Erythroblast (primary cell): ENCODE measurements around the gene TOP2A.

Experiments used
- DNase-seq, 2 experiments: peaks; one replicate each; lab custom pipeline; 2025; lab: John Stamatoyannopoulos, UW
- GATA1 ChIP-seq: IDR thresholded peaks from 2 replicates; pipeline ENCODE4 v1.6.1; 2011; ENCODE audit warnings: low read depth, mild to moderate bottlenecking, control low read depth, low read length, moderate library complexity
- POLR2A ChIP-seq: IDR thresholded peaks from 2 replicates; pipeline ENCODE4 v1.6.1; 2011; ENCODE audit warnings: mild to moderate bottlenecking, low read length

TOP2A gene

DNA sequence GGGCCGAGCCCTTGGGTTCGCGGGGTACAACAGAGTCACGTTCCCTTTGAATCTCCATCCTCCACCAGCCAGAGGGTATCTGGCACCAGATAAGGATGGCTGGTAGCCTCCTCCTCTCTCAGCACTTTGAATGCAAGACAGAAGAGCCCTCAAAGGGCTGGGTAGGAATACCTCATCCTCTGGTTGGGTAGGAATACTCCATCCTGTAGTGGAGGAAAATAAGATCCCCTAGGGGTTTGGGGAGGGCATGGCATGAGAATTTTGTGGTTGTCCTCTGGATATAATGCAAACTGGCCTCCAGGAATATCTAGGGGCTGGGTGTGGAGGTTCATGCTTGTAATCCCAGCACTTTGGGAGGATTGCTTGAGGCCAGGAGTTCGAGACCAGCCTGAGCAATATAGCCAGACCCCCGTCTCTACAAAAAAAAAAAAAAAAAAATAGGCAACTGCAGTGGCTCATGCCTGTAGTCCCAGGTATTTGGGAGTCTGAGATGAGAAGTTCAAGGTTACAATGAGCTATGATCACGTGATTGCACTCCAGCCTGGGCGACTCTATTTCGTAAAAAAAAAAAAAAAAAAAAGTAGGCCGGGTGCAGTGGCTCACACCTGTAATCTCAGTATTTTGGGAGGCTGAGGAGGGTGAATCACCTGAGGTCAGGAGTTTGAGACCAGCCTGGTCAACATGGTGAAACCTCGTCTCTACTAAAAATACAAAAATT, 28.2 kb upstream of the TOP2A start:
- peak in 1 of 2 experiments; percentile 30 for DNase-seq

DNA sequence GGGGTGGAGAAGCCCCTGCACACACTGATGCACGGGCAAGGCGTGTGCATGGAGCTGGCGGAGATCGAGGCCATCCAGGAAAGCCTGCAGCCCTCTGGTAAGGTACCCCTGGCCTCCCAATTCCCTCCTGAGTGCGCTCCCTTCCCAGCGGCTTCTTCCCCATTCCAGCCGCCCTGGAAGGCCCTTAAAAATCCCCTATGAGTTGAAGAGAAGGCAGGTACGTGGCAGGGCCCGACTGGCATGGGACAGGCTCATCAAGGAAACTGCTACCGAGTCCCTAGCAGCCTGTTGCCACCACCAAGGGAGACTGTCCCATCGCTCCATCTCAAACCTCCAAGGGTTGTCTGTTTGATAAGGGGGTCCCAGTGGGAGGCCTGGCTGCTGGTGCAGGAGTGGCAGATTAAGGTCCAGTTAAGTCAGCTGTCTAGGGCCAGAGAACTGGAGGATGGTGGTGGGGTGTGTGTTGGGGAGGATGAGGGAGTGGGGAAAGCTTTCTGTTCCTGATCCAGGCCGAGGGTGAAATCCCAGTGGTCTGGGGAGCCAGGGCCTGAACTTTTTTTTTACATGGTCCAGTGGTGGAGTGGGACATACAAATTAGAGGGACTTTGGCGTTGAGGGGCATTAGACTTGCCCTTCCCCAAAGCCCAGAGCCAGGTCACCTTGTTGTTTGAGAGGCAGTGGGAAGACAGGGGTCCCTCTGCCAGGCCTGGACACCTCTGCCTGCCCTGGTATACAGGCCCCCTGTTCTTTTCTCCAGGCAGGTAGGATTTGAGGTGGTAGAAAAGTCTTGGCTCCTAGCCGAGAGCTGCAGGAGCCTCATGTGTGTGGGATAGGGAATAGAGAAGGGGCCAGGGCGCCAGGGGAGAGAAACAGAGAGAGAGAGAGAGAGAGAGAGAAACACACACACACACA, 26.5 kb upstream of the TOP2A start:
- no peak for TF ChIP-seq GATA1
- TF ChIP-seq POLR2A = no peak
- peak in 1 of 2 experiments; percentile 35 for DNase-seq

More for the DNA sequence above, 28.2 kb upstream of the TOP2A start:
- TF ChIP-seq GATA1 (no peak), POLR2A (no peak)

DNA sequence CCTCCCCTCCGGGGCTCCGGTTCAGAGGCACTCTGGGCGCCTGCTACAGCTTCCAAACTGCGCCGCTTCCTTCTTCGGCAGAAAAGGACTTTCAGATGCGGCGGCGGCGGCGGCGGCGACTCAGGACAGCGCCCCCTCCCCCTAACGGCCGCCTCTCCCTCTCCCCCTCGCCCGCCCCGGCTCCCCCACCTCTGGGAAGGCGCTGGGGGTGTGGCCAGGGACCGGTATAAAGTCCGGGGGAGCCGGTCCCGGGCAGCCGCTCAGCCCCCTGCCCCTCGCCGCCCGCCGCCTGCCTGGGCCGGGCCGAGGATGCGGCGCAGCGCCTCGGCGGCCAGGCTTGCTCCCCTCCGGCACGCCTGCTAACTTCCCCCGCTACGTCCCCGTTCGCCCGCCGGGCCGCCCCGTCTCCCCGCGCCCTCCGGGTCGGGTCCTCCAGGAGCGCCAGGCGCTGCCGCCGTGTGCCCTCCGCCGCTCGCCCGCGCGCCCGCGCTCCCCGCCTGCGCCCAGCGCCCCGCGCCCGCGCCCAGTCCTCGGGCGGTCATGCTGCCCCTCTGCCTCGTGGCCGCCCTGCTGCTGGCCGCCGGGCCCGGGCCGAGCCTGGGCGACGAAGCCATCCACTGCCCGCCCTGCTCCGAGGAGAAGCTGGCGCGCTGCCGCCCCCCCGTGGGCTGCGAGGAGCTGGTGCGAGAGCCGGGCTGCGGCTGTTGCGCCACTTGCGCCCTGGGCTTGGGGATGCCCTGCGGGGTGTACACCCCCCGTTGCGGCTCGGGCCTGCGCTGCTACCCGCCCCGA, 25.7 kb upstream of the TOP2A start, which contains the start of gene IGFBP4:
Gene IGFBP4 (plus strand): TSS at position 255 of the 792 bp plus-strand sequence. CDS start 286 bp downstream, at position 541.
- peak; percentile 77 to 78 for DNase-seq
- TF ChIP-seq GATA1 (no peak), POLR2A (no peak)

DNA sequence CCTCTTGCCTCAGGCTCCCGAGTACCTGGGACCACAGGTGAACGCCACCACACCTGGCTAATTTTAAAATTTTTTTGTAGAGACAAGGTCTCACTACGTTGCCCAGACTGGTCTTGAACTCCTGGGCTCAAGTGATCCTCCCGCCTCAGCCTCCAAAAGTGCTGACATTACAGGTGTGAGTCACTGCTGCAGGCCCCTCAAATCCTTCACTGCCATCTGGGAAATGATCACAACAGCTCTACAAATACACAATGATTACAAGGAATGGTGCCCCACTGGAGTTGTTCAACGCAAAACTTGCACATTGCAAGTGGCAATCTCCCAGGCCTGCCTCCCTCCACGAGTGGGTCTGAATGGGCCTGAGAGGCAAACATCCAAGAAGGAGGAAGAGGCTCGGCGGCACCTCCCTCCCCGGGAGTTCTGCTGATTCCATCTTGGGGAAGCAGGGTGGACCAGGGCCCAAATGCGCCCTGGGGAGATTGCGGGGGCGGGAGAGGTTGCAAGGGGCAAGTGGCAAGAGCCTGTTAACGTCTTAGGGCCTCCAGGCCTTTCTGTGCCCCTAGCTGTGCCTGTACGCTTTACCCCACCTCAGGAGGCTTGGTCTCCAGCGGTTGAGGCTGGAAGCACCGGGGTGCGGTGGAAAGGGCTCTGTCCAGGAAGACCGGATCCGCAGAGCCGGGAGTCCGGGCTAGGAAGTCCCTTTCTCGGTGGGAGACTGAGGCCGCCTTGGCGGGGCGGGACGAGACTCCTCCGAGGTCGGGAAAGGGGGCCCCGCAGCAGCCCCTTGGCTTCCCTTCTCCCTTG, 24.9 kb upstream of the TOP2A start:
- TF ChIP-seq POLR2A = no peak
- TF ChIP-seq GATA1 = no peak
- DNase-seq = no peak

DNA sequence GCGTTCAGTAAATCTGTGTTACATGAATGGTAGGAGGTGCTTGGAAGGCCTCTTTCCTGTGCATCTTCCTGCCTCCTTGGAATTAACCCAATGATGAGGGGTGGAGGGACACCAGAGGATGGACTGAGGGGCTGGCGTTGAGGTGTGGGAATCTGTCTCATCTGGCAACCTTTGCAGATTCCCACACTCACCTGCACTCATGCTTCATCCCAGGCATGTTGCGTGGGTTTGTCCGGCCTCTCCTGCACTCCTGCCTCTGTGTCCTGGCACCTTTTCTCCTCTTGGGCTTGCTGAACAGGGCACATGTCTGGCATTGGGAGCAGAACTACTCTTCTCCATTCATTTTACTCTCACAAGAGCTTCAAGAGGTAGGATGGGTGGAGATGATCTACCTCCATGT, 22.5 kb upstream of the TOP2A start:
- no peak for DNase-seq
- TF ChIP-seq GATA1 (no peak), POLR2A (no peak)

DNA sequence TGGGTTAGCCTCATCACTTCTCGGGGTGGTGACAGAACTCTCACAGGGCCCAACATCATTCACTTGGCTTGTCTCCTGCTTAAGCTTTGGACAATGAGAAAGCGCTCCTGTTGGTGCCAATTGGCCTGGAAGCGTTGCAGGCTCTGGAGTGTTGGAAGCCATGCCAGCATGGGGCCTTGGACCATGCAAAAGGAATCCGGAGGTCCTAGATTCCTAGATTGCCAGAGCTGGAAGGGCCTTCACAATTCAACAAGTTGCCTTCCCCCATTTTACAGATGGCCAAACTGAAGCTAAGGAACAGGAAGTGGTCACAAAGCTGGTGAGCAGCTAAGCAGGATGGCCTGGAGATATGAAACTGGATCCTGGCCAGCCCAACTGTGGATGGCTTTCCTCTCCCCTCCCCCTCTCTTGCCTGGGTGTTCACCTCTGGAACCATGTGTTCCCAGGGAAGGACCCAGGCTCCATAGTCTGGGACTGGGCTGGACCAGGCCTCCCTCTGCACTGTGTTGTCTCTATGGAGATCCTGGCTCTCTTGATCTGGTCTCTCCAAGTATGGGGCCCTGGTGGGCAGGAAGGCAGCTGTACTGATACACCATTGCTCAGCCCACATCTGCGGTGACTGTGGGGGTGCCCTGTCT, 19.5 kb upstream of the TOP2A start:
- TF ChIP-seq GATA1 = no peak
- no peak for TF ChIP-seq POLR2A
- peak in 1 of 2 experiments; percentile 24 for DNase-seq

DNA sequence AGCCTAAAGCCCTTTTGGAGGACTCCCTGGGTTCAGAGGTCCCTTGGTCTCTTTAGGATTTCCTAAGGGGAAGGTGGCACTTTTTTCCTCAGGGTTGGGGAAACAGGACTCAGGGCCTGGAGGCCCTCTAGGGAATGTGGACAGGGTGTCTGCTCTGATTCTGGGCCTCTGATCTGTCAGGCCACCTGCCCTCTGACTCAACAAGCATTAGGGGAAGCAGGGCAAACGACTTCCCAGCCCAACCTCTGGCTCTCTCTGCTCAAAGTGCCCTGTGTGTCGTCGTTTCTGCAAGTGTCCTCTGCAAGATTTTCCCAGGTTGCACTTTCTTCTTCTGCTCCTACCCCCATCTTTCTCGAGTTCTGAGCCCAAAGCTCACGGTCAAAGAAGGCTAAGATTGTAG, 18.9 kb upstream of the TOP2A start:
- DNase-seq = no peak
- no peak for TF ChIP-seq GATA1
- TF ChIP-seq POLR2A = no peak

DNA sequence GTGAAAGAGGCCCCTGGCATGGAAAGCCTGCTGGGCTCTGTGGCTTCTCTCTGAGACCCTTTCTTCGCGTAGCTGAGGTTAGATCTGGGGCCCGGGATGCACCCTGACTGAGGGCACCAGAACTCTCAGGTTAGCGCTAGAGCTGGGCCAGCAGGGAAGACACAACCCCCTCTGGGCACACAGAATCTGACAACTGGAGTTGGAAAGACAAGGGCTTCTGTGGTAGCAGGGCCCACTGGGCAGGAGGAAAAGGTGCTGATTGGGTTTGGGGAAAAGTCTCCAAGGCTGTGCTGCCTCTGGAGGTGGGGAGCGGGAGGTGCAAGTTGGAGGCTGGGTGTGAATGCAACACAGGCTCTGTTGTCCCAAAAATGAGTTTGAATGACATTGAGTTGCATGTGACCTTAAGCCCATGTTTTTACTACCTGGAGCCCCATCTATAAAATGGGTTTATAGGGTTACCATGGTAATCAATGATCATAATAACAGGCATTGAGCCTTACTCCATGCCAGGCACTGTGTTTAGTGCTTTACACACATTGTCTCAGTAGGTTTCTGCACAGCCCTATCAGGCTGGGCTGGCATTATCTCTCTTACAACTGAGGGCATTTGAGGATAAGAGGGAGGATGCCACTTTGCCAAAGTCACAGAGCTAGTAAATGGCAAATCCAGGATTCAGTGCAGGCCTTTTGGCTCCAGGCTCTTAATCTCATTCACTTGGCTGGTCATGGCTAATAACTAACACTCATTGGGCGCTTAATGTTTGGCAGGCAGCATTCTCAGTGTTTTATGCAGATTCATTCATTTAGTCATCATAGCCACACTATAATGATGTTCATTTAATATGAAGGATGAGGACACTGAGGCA, 16.1 kb upstream of the TOP2A start:
- peak; percentile 49 to 52 for DNase-seq
- TF ChIP-seq POLR2A (no peak), GATA1 (no peak)

DNA sequence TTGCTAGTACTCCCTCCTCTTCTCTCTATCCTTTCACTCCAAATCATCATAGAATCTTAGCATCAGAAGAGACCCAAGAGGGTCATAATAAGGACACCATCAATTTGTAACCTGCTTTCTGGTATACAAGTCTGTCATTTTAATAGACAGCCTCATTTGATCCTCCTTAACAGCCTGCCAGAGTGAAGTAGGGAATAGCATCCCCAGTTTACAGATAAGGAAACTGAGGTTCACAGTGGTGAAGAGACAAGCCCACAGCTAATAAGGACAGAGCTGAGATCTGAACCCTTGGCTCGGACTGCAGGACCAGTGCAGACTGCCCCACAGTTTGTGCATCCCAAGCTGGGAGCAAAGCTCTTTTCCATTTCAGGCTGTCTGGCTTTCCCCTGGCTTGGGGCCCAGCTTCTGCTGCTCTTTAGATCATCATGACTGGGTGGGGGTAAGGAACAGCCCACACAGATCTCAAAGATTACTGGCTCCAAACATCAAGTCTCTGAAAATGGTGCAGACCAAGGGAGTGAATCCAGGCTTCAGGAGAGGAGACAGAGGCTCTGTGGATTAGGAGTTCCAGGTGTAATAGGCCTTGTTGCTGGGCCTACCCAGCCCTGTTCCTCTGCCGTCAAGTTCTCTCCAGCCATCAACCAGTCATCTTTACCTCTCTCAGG, 15.3 kb upstream of the TOP2A start:
- TF ChIP-seq POLR2A = no peak
- TF ChIP-seq GATA1 = no peak
- peak; percentile 24 to 38 for DNase-seq

DNA sequence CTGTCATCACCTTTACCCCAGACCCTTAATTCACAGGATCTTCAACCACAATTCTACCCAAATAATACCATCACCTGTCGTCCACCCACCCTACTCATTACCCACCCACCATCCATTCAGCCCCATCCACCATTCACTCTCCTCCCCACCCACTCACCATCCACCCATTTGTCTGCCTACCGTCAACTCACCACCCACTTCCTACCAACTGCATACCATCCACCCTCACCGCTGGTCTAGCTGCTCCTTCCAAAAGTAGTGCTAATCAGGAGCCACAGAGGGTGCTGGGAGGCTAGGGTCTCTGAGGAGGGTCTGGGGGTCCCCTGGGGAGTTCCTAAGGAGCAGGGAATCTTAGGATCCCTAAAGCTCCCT, 13.5 kb upstream of the TOP2A start:
- no peak for DNase-seq

More for the DNA sequence above, 13.5 kb upstream of the TOP2A start:
- TF ChIP-seq POLR2A (no peak), GATA1 (no peak)
